Cardiac muscle cell (in vitro differentiated cells and primary cell): Measurements from ENCODE around the gene IRF2BP1. TPM values are rescaled to one million over a fixed set of nuclear protein-coding genes. Genes with fewer than 3 reads are reported as not detected.

Source experiments
- DNase-seq, 2 donors: peaks; one replicate each; pipeline versions ENCODE4 v3.0.0 to v3.0.0-alpha.2; 2010 to 2017; ENCODE audit warnings: low read depth in 1 of 2, low spot score in 1 of 2
- H3K27ac ChIP-seq: fragments of 200-600 bp; sonication (generic); 2 replicates; pipeline ENCODE4 v1.5.1; 2016
- H3K27me3 ChIP-seq: fragments of 200-600 bp; sonication (generic); 2 replicates; pipeline ENCODE4 v1.6.0; 2016; ENCODE audit warnings: control low read depth
- H3K36me3 ChIP-seq: fragments of 200-600 bp; sonication (generic); 2 replicates; pipeline ENCODE4 v1.5.1; 2016; ENCODE audit warnings: control low read depth
- H3K4me1 ChIP-seq: fragments of 200-600 bp; sonication (generic); 2 replicates; pipeline ENCODE4 v1.8.1; 2017; ENCODE audit warnings: low read depth, mild to moderate bottlenecking, mixed run types
- H3K4me3 ChIP-seq: fragments of 200-600 bp; sonication (generic); 2 replicates; pipeline ENCODE4 v1.5.1; 2016; ENCODE audit warnings: mild to moderate bottlenecking
- H3K9me3 ChIP-seq: fragments of 200-600 bp; sonication (generic); 2 replicates; pipeline ENCODE4 v1.5.1; 2017; ENCODE audit warnings: low read depth, mild to moderate bottlenecking, control low read depth
- polyA plus RNA-seq: library from polyadenylated mRNA; unstranded; fragments of >200 nt; fragmentation: Nextera tagmentation; extraction: Ambion mirVana; gene quantifications from 2 replicates; pipeline ENCODE4 v1.2.1, GENCODE V29; 2016
- total RNA-seq: library from RNA; depleted of rRNA; stranded (reverse); fragments of >200 nt; gene quantifications from 2 replicates; pipeline ENCODE4 v1.2.3, GENCODE V29; 2016
- TF ChIP-seq, protein P1 (sequence below): IDR thresholded peaks from 2 replicates; pipeline ENCODE4 v1.5.1; 2012; ENCODE audit warnings: low read depth, mild to moderate bottlenecking, low read length

Gene IRF2BP1
- total and polyA plus RNA-seq, 2 experiments from 2014 or later = 14.5 to 71.8 TPM

DNA sequence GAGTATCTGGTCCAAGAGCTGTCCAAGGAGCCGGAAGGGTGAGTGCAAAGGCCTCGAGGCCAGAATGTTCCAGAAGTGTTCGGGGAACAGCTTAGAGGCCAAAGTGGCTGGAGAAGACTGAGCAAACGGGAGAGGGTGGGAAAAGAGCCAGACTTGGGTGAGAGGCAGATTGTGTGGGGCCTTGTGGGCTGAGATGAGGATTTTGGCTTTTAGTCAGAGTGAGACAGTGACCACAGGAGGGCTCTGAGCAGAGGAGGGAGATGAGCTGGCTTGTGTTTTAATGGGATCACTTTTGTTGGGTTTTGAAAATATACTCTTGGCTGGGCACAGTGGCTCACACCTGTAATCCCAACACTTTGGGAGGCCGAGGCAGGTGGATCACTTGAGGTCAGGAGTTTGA is 23.0 kb upstream of the IRF2BP1 start:
- Histone ChIP-seq H3K27me3 (no peaks in the 10 kb centered on the region), H3K36me3 (no peaks in the 10 kb centered on the region), H3K4me3 (no peak overlapping the region), H3K4me1 (no peaks in the 10 kb centered on the region), H3K9me3 (no peaks in the 10 kb centered on the region), H3K27ac (no peak overlapping the region)
- TF ChIP-seq, protein P1, sequence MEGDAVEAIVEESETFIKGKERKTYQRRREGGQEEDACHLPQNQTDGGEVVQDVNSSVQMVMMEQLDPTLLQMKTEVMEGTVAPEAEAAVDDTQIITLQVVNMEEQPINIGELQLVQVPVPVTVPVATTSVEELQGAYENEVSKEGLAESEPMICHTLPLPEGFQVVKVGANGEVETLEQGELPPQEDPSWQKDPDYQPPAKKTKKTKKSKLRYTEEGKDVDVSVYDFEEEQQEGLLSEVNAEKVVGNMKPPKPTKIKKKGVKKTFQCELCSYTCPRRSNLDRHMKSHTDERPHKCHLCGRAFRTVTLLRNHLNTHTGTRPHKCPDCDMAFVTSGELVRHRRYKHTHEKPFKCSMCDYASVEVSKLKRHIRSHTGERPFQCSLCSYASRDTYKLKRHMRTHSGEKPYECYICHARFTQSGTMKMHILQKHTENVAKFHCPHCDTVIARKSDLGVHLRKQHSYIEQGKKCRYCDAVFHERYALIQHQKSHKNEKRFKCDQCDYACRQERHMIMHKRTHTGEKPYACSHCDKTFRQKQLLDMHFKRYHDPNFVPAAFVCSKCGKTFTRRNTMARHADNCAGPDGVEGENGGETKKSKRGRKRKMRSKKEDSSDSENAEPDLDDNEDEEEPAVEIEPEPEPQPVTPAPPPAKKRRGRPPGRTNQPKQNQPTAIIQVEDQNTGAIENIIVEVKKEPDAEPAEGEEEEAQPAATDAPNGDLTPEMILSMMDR = no peak
- no peak for DNase-seq

DNA sequence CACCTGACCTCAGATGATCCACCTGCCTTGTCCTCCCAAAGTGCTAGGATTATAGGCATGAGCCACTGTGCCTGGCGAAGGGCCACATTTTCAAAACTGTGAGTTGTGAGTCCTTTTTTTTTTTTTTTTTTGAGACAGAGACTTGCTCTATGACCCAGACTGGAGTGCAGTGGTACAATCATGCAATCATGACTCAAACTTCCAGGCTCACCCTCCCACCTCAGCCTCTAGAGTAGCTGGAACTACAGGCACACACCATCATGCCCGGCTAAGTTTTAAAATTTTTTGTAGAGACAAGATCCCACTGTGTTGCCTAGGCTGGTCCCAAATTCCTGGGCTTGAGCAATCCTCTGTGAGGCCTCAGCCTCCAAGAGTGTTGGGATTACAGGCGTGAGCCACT is 20.3 kb upstream of the IRF2BP1 start:
- H3K9me3 ChIP-seq = no peaks in the 10 kb centered on the region
- no peak overlapping the region for H3K4me3 ChIP-seq
- H3K36me3 ChIP-seq = no peaks in the 10 kb centered on the region
- no peaks in the 10 kb centered on the region for H3K4me1 ChIP-seq
- peak in 1 of 2 donors; percentile 65 for DNase-seq
- H3K27ac ChIP-seq = no peak overlapping the region
- peaks cover 2% of the 10 kb centered on the region for H3K27me3 ChIP-seq
- TF ChIP-seq, protein P1 = no peak

DNA sequence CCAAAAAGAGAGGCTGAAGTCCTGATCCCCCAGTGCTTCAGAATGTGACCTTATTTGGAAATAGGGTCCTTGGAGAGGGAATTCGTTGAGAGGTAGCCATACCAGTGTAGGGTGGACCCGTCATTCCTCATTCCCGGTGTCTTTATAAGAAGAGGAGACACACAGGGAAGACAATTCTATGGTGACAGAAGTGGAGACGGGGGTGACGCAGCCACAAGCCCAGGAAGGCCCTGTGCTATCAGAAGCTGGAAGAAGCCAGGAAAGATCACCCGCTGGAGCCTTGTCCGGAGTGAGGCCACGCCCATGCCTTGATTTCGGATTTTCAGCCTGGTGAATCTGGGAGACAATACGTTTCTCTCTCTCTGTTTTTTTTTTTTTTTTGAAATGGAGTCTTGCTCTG is 19.1 kb upstream of the IRF2BP1 start:
- DNase-seq = no peak
- peaks cover 3% of the 10 kb centered on the region for H3K4me1 ChIP-seq
- H3K36me3 ChIP-seq = no peaks in the 10 kb centered on the region
- TF ChIP-seq, protein P1 = no peak
- peaks cover 9% of the 10 kb centered on the region for H3K27me3 ChIP-seq
- H3K4me3 ChIP-seq = no peak overlapping the region
- H3K27ac ChIP-seq = no peak overlapping the region
- no peaks in the 10 kb centered on the region for H3K9me3 ChIP-seq

DNA sequence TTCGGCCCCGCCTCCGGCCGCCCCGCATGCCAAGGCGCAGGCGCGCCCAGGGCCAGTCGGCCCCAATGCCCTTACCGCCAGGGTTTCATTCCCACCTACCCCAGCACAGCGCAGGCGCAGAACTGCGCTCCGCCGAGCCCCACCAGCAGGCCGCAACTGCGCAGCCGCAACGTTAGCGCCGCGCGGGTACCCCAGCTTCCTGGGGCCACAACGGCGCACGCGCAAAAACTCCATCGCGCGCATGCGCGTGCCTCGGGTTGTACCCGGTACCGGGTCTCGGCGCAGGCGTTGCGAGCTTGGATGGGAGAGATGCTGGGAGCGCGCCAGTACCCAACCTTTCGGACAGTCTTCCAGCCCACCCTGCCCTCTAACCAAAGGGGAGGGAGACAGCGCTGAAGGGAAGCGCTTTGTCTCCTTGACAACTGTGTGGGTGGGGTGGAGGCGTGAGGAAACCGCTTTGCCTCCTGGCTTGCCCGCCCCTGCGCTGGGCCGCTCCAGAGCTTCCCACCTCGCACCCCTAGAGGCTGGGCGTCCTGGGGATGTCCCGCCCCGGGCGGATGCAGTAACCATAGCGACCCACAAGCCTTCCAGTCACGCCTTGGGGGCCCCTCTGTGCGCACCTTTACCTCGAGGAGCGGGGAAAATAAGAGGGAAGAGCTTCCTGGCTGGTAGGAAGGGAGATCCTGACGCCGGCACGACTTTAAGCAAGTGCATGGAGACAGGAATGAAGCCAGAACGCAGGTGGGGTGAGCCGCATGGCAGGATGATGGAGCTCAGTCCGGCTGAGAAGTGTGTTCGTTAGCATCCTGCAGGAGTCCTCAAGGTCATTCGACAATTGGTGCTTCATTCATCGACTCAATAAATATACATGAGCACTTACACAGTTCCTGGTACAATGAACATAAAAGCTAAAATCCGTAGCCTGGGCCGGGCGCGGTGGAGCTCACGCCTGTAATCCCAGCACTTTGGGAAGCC is 17.0 kb upstream of the IRF2BP1 start:
- Histone ChIP-seq H3K4me1 (peaks cover 3% of the 10 kb centered on the region), H3K9me3 (no peaks in the 10 kb centered on the region), H3K4me3 (peak overlapping the region; percentile 61), H3K27me3 (peaks cover 9% of the 10 kb centered on the region), H3K27ac (peak overlapping the region; percentile 49), H3K36me3 (peaks cover 8% of the 10 kb centered on the region)
- TF ChIP-seq, protein P1 = no peak
- DNase-seq = peak; percentile 98

DNA sequence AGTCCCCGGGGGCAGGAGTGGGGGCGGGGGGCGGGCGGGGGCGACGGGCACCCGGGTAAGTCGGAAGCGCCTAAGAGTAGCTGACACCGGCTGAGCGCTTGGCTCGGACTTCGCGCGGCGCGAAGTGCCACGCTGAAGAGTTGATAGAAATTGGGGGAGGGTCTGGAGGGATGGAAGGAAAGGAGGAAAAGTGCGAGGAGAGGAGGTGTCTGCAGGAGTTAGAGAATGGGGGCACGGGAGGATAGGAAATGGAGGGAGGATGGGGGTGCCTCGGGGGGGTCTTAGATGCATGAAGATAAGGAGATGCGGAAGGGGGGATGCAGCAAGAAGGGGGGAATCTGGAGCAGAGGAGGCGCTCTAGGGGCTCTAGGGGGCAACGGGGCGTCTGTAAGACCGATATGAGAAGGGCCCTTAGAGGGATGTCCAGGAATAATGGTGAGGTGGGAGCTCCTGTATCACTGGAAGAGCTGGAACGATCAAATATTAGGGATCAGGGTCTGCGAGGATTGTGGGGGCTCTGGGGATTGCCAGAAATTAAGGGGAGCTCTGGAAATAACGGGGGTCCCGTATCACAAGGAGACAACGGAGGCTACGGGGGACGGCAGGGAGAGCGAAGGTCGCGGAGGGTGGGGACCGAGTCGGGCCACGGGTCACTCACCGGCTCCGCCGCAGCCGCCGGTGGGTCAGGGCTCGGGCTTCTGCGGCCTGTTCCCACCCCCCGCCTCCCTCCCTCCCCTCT is 16.1 kb upstream of the IRF2BP1 start, which contains the start of gene MYPOP:
Gene MYPOP (minus strand): TSS at position 702 of the 739 bp plus-strand sequence. CDS start 840 bp downstream, outside the sequence.
- Histone ChIP-seq H3K9me3 (no peaks in the 10 kb centered on the region), H3K4me1 (peaks cover 3% of the 10 kb centered on the region), H3K4me3 (peak within 1 kb of the TSS; percentile 61), H3K36me3 (peaks cover 8% of the 10 kb centered on the region), H3K27me3 (peaks cover 9% of the 10 kb centered on the region), H3K27ac (peak within 1 kb of the TSS; percentile 49)
- DNase-seq = peak in 1 of 2 donors; percentile 44
- TF ChIP-seq, protein P1 = no peak
